Measurements from ENCODE around the gene SHISA9.

GRCh38 chr16:13101828-13102227 is 200.4 kb downstream of the SHISA9 start:
- no peak for TF ChIP-seq CTCF (conservative IDR thresholded peaks at IDR 0.05; ENCODE audit: low read length)
- no peak for TF ChIP-seq EZH2phosphoT487 (IDR thresholded peaks at IDR 0.05; ENCODE audit: borderline replicate concordance, low read depth, low read length)
